ENCODE measurements around the gene PPP1R13B.

The PPP1R13B gene

GRCh38 chr14:103879570-103880347, 32.4 kb upstream of the PPP1R13B start:
- DNase-seq (ENCODE audit: low read depth): no peak

GRCh38 chr14:103879118-103879569, 31.8 kb upstream of the PPP1R13B start:
- TF ChIP-seq CTCF (IDR thresholded peaks at IDR 0.05; ENCODE audit: low read depth, low read length, missing control alignments): no peak
- no peak for DNase-seq (ENCODE audit: low read depth)
- no peak overlapping the region for H3K4me3 ChIP-seq (ENCODE audit: low read depth, low read length)

More at GRCh38 chr14:103879570-103880347, 32.4 kb upstream of the PPP1R13B start:
- no peak for TF ChIP-seq CTCF (IDR thresholded peaks at IDR 0.05; ENCODE audit: low read depth, low read length, missing control alignments)
- no peak overlapping the region for H3K4me3 ChIP-seq (ENCODE audit: low read depth, low read length)

GRCh38 chr14:103878180-103878579, 30.8 kb upstream of the PPP1R13B start:
- H3K4me3 ChIP-seq (ENCODE audit: low read depth, low read length): no peak overlapping the region
- TF ChIP-seq CTCF (IDR thresholded peaks at IDR 0.05; ENCODE audit: low read depth, low read length, missing control alignments): no peak
- DNase-seq (ENCODE audit: low read depth): no peak

- no peak for DNase-seq (ENCODE audit: low read depth)
- no peak for TF ChIP-seq CTCF (IDR thresholded peaks at IDR 0.05; ENCODE audit: low read depth, low read length, missing control alignments)
- H3K4me3 ChIP-seq (ENCODE audit: low read depth, low read length): no peak overlapping the region
Measured at GRCh38 chr14:103875010-103875409, 27.6 kb upstream of the PPP1R13B start.

- no peak for TF ChIP-seq CTCF (IDR thresholded peaks at IDR 0.05; ENCODE audit: low read depth, low read length, missing control alignments)
- H3K4me3 ChIP-seq (ENCODE audit: low read depth, low read length): peak overlapping the region; percentile 85
- DNase-seq (ENCODE audit: low read depth): no peak
Measured at GRCh38 chr14:103872481-103873113, 25.2 kb upstream of the PPP1R13B start.

- DNase-seq (ENCODE audit: low read depth): peak; percentile 16
- TF ChIP-seq CTCF (IDR thresholded peaks at IDR 0.05; ENCODE audit: low read depth, low read length, missing control alignments): no peak
- H3K4me3 ChIP-seq (ENCODE audit: low read depth, low read length): peak overlapping the region; percentile 85
Measured at GRCh38 chr14:103871596-103872480, 24.5 kb upstream of the PPP1R13B start.
